HG03342 (cell line): ENCODE results near the gene PRKCZ.

Experiments used
- ATAC-seq: cut with Tn5 transposase; IDR thresholded peaks from one replicate; pipeline ENCODE4 v1.9.1; 2021; ENCODE audit warnings: mild to moderate bottlenecking, moderate library complexity; ENCODE audit not compliant: unreplicated experiment

Gene PRKCZ

DNA sequence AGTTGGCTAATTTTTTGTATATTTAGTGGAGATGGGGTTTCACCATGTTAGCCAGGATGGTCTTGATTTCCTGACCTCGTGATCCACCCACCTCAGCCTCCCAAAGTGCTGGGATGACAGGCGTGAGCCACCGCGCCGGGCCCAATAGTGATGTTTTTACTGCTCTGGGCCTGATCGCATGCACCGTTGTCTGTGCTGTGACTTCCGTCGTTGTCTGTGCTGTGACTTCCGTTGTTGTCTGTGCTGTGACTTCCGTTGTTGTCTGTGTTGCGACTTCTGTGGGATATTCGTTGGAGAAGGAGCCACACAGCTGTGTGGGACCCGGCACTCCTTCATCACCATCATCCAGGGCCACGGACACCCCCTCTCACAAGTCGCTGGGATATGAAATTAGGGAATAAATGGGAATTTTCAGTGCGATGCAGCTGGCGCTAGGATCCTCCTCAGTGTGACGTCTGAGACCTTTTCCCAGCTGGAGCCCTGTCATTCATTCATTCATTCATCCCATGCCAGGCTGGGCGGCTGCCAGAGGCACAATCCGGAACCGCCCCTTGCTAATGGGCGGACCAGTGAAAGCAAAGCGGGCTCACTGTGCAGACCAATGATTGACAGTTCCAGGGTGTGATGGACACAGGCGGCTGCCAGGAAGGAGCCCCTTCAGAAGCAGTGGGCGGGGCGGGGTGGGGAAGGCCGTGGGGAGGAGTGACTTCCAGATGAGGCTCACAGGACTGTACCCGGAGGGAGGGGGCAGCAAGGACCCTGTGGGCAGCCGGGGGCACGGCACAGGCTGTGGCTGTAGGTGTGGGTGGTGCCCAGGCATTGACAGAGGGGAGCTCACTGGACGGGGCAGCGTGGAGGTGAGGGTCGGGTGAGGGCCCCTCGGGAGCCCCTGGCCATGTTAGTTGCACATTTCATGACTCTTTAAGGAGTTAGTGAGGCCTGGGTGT is 48.9 kb downstream of the PRKCZ start:
- ATAC-seq: no peak

DNA sequence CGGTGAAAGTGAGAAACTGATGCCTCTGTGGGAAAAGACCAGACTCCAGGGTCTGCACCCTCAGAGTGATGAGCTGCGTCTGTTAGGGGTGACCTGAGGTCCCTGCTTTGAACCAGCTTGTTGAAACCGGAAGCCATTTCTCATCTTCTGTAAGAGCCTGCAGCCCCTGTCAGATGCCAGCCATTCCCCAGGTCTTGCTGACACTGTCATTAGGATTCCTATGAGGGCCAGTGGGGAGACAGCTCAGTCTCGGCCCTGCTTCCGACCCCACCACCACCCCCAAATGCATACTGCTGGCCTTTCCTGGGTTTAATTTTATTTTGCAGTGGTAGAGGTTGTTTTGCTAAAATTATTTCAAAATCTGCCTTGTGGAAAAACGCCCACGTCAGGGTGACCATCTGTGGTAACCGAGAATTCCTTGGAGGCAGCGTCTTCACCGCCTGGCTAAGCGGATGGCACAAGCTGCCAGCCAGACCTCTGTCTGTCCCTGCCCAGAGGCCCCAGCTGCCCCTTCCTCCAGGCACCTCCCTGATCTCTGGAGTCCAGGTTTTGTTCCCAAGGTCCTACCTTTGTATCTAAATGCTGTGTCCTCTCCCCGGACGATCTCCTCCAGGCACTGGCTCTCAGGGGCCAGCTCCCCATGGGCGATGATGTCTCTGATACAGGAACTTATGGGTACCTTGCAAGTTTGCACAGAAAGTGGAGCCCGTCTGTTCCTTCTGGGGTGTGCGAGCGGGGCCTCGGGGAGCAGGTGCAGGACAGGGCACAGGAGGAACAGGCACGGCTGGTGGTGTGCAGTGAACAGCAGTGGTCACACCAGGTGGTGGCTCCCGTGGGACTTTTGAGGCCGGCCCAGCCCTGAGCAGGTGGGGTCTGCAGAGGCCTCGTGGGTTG is 49.9 kb downstream of the PRKCZ start:
- ATAC-seq: no peak

DNA sequence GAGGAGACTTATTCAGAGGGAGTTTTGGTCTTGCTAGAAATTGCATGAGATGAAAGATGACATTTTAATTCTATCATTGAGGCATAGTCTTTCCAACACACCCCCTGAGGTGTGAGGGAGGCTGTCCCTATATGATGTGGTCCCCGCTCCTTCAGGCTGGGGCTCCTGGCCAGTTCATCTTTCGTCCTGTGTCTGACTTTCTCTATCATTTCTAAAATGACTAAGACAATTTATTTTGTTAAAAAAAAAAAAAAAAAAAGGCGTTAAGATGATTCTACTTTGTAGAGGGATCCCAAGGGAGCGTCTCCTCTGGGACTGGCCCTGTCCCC is 50.5 kb downstream of the PRKCZ start:
- no peak for ATAC-seq

GRCh38 chr1:2101531-2101930 is 51.3 kb downstream of the PRKCZ start:
- ATAC-seq: no peak

DNA sequence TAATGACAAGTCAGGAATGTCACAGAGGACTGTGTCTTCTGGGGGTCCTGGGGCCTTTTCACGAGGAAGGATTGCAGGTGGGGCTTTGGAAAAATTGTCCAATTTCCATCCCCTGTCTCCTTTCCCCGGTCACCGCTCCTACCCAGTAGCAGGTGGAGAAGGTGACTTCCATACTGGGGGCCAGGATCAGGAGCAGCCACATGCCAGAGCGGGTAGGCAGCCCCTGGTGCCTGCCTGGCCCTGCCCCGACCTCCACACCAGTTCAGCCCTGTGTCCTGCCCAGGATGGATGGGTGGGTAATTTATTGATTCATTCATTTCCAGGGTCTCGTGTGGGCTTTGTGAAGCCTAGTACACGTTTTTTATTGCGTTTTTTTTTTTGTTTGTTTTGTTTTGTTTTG is 51.7 kb downstream of the PRKCZ start:
- ATAC-seq: no peak

- ATAC-seq: no peak
These were observed 52.5 kb downstream of the PRKCZ start for GRCh38 chr1:2102753-2103152.

- no peak for ATAC-seq
These were observed 53.2 kb downstream of the PRKCZ start for GRCh38 chr1:2103266-2103900.

DNA sequence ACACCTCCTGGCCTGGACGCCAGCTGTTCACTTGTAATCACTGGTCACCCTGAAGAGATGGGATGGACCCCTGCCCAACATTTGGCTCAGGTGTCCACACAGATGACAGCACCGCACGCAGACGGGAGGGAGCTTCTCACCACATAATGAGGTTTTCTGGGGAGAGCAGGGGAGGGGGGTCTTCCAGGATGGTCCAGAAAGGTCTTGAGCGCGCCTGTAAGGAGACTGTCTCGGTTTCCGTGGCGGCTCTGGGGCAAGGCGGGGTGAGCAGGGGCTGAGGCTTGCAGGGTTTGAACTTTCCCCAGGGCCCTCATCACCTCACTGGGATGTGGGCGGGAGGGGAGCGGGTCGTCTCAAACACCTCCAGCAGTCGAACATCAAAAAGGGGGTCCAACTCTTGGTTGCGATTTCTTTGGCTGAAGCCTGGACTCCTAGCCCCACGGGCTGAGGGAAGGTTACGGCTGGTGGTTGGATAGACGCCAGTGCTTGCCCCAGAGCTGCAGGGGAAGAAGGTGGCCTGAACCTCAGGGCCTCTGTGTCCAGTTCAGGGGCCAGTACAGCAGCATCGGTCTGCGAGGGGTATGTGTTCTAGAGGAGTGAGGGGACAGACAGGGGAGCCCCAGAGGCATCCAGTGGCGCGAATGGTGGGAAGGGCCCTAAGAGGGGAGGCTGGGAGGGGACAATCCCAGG is 53.8 kb downstream of the PRKCZ start:
- no peak for ATAC-seq

- no peak for ATAC-seq
These were observed 54.6 kb downstream of the PRKCZ start for GRCh38 chr1:2104621-2105427.

DNA sequence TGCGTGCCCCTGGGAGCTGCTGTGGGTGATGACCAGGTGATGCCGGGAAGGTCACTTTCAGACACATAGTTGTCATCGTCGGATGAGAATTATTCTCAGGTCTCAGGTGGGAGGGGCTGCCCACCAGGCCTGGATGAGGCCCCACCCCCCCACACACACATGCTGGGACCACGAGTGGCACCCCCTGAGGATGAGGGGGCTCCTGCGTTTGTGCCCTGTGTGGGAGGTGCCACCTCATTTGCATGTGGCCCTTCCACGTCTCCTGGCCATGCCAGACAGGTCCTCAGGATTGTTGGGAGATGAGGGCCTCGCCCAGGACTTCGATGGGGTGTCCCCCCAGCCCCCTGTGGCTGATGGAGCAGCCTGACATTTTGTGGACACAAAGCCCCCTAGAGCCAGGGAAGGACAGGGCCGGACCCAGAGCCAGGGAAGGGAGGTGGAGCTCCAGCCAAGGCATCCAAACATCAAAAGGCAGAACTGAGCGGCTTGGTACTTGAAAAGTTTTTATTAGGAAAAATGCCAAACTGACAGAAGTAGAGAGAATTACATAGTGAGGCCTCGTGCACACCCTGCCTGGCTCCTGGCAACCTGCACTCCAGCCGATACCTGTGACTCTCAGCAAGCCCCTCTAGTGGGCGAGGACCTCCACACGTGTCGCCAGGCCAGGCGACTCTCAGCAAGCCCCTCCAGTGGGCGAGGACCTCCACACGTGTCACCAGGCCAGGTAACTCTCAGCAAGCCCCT is 55.7 kb downstream of the PRKCZ start:
- no peak for ATAC-seq

DNA sequence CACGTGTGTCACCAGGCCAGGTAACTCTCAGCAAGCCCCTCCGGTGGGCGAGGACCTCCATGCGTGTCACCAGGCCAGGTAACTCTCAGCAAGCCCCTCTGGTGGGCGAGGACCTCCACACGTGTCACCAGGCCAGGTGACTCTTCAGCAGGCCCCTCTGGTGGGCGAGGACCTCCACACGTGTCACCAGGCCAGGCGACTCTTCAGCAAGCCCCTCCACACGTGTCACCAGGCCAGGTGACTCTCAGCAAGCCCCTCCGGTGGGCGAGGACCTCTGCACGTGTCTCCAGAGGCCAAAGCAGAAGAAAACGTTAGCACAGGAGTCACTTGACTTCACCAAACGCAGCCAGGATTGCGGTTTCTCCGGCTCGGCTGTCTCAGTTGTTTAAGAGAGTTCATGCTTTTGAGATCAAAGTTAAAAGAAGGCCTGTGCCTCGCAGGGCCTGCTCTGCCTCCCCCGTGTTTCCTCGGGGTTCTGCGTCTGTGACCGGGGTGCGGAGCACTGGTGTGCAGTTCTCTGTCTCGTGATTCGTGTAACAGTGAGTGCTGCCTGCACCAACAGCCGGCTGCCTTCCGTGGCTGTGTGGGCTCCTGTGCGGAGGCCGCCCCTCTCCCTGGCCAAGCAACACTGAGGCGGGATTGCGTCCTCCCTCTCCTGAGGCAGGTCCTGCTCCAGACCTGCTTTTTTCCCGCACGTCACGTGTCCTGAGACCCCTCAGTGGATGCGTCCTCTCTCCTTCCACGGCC is 56.6 kb downstream of the PRKCZ start:
- no peak for ATAC-seq

DNA sequence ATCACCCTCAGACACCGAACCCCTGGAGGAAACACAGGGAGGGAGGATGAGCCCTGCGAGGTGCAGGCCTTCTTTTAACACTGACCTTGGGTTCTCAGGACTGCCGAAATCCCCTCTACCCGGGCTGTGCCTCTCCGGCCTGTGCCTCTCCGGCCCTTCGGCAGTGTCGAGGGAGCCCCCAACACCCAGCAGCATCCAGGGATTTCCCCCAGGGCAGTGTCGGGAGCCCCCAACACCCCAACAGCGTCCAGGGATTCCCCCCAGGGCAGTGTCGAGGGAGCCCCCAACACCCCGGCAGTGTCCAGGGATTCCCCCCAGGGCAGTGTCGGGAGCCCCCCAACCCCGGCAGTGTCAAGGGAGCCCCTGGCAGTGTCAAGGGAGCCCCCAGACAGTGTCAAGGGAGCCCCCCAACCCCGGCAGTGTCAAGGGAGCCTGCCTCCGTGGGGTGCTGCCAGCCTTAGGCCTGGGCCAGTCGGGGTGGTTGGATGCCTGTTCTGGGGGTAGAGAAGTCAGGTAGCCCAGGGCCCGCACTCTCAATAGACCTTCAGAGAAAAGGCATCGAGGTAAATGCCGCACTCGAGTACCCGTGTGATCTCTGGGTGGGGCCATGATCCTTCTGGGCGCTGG is 57.5 kb downstream of the PRKCZ start:
- no peak for ATAC-seq

DNA sequence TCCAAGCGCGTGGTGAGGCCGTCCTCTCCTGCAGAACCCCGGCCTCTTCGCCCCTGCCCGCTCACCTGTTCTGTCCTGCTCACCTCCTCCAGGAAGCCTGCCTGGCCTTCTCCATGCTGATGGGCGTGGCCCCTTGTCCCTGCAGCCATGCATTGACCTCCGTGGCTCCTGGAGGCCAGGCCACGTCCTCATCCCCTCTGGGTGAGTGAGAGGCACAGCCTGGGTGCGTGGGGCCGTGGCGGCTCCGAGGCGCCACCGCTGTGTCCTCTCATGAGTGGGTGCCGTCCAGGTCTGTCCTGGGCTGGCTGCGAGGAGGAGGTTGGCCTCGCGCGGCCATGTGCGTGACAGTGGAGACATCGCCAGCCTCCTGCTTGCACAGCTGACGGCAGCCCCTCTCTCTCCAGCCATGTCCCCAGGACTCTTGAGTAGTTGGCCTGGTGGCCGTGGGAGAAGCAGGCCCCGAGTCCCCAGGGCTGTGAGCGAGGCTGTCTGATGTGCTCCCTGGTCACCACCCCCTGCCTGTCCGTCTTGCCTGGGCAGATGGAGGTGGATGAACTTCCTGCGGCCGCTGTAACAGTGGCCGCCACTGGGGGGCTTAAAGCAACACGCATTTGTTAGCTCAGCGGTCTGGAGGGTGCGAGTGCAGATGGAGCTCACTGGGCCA is 58.1 kb downstream of the PRKCZ start:
- no peak for ATAC-seq

- no peak for ATAC-seq
These were observed 58.8 kb downstream of the PRKCZ start for GRCh38 chr1:2108877-2109580.

GRCh38 chr1:2109581-2110021 is 59.4 kb downstream of the PRKCZ start:
- ATAC-seq: no peak

DNA sequence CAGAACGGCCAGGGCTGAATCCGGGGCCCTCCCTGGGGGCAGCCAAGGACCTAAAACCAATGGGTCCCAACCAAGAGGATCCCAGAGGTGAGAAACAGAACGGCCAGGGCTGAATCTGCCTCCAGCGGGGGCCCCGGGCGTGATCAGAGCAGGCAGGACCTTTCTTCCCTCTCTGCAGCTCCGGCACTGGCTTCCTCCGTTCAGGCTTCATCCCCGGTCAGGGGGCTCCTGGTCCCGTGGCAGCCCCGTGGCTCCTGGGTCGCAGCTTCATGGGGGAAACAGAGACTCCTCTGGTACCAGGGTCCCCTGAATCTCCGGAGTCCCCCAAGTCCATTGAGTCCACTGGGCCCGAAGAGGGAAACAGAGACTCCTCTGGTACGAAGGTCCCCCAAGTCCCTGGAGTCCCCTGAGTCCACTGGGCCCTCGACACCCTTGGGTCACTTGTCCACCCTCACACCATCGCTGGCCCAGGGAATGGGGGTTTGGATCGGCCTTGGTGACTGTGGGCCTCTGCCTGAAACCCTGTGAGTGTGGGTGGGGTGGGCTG is 60.1 kb downstream of the PRKCZ start:
- ATAC-seq: no peak
